IMR-90 (cell line): ENCODE measurements around the gene DNPH1. TPM values are rescaled to one million over a fixed set of nuclear protein-coding genes. Genes with fewer than 3 reads are reported as not detected.

Source experiments
- ATAC-seq: fragments of 200-7000 bp; cut with Tn5 transposase; 2 replicates; pipeline ENCODE4 v1.9.1; 2020; ENCODE audit warnings: low read depth, mild to moderate bottlenecking, moderate library complexity
- BruUV-seq: library from RNA; stranded (reverse); fragments of 400-500 nt; replicated peaks from 2 replicates; lab custom pipeline; 2021; lab: Mats Ljungman, UMichigan
- CTCF ChIA-PET: fragments of 300-600 bp; formaldehyde crosslinking; extraction: SDS; loops from one replicate; lab custom pipeline; 2021; ENCODE audit warnings: antibody characterized with exemption; lab: Yijun Ruan, JAX
- POLR2A ChIA-PET: fragments of 300-600 bp; sonication (Branson Sonifier 250); formaldehyde crosslinking; loops from one replicate; lab custom pipeline; 2022; ENCODE audit warnings: antibody characterized with exemption; ENCODE audit not compliant: unreplicated experiment; lab: Charles Lee
- DNase-seq: peaks from one replicate; pipeline ENCODE4 v3.0.0; 2013
- H2AFZ ChIP-seq: replicated peaks from 2 replicates; pipeline ENCODE3; 2013; ENCODE audit warnings: low read length, mild to moderate bottlenecking; ENCODE audit not compliant: poor library complexity
- H2AK5ac ChIP-seq: 2 replicates; pipeline ENCODE4 v1.6.1; 2013; ENCODE audit warnings: low read depth, low read length, inconsistent platforms
- H2AK9ac ChIP-seq: replicated peaks from 2 replicates; pipeline ENCODE3; 2013; ENCODE audit warnings: mild to moderate bottlenecking, low read depth, low read length, moderate library complexity; ENCODE audit not compliant: poor library complexity
- H2BK120ac ChIP-seq: 2 replicates; pipeline ENCODE4 v1.6.1; 2013; ENCODE audit warnings: low read depth, low read length, inconsistent platforms
- H2BK15ac ChIP-seq: 3 replicates; pipeline ENCODE4 v1.6.1; 2013; ENCODE audit warnings: low read depth, low read length, inconsistent platforms
- H2BK20ac ChIP-seq: 2 replicates; pipeline ENCODE4 v1.6.1; 2013; ENCODE audit warnings: low read depth, mild to moderate bottlenecking, inconsistent platforms, low read length, moderate library complexity
- H2BK5ac ChIP-seq: 2 replicates; pipeline ENCODE4 v1.6.1; 2013; ENCODE audit warnings: mild to moderate bottlenecking, low read depth, low read length, inconsistent platforms; ENCODE audit not compliant: poor library complexity, severe bottlenecking
- H3K14ac ChIP-seq: replicated peaks from 2 replicates; pipeline ENCODE4 v1.6.1; 2013; ENCODE audit warnings: low read depth, low read length, inconsistent platforms
- H3K18ac ChIP-seq: 2 replicates; pipeline ENCODE4 v1.6.1; 2013; ENCODE audit warnings: low read depth, low read length, control low read depth
- H3K23ac ChIP-seq: 2 replicates; pipeline ENCODE4 v1.6.1; 2013; ENCODE audit warnings: low read depth, low read length, inconsistent platforms
- H3K27ac ChIP-seq: 2 replicates; pipeline ENCODE4 v1.5.1; 2013; ENCODE audit warnings: mild to moderate bottlenecking, control low read depth, low read length; ENCODE audit not compliant: insufficient read depth
- H3K27me3 ChIP-seq: 2 replicates; pipeline ENCODE4 v1.6.1; 2013; ENCODE audit warnings: low read length; ENCODE audit not compliant: control insufficient read depth, insufficient read depth
- H3K36me3 ChIP-seq: 2 replicates; pipeline ENCODE4 v1.6.1; 2013; ENCODE audit warnings: low read length, mixed read lengths; ENCODE audit not compliant: control insufficient read depth, insufficient read depth
- H3K4ac ChIP-seq: 2 replicates; pipeline ENCODE4 v1.6.1; 2013; ENCODE audit warnings: low read depth, low read length, inconsistent platforms
- H3K4me1 ChIP-seq: 2 replicates; pipeline ENCODE4 v1.6.1; 2013; ENCODE audit warnings: low read length, mixed read lengths; ENCODE audit not compliant: control insufficient read depth, insufficient read depth
- H3K4me2 ChIP-seq: 2 replicates; pipeline ENCODE4 v1.6.1; 2013; ENCODE audit warnings: low read depth, mild to moderate bottlenecking, control low read depth, low read length, moderate library complexity
- H3K4me3 ChIP-seq: 2 replicates; pipeline ENCODE4 v1.5.1; 2013; ENCODE audit warnings: low read depth, mild to moderate bottlenecking, control low read depth, low read length, moderate library complexity; ENCODE audit not compliant: insufficient read depth
- H3K56ac ChIP-seq: 2 replicates; pipeline ENCODE4 v1.6.1; 2013; ENCODE audit warnings: low read length, inconsistent platforms; ENCODE audit not compliant: insufficient read depth; ENCODE audit errors: extremely low read depth
- H3K79me1 ChIP-seq, 2 experiments: 2 replicates each; pipeline ENCODE4 v1.6.1; 2013; ENCODE audit warnings: low read length in 2 of 2, inconsistent platforms in 1 of 2, low read depth in 1 of 2
- H3K9ac ChIP-seq: 2 replicates; pipeline ENCODE4 v1.6.1; 2013; ENCODE audit warnings: low read depth, low read length, control low read depth
- H3K9me1 ChIP-seq: 2 replicates; pipeline ENCODE4 v1.6.1; 2013; ENCODE audit warnings: low read length, inconsistent platforms; ENCODE audit not compliant: insufficient read depth
- H3K9me3 ChIP-seq: 2 replicates; pipeline ENCODE4 v1.6.1; 2013; ENCODE audit warnings: low read length; ENCODE audit not compliant: control insufficient read depth, insufficient read depth
- H4K20me1 ChIP-seq: 2 replicates; pipeline ENCODE4 v1.6.1; 2013; ENCODE audit warnings: low read length, inconsistent platforms; ENCODE audit not compliant: insufficient read depth
- H4K5ac ChIP-seq: 2 replicates; pipeline ENCODE4 v1.6.1; 2013; ENCODE audit warnings: mild to moderate bottlenecking, low read depth, low read length, control low read depth
- H4K8ac ChIP-seq, 2 experiments: 2 replicates each; pipeline ENCODE4 v1.6.1; 2013; ENCODE audit warnings: low read depth in 2 of 2, low read length in 2 of 2, control low read depth in 1 of 2, inconsistent platforms in 1 of 2
- H4K91ac ChIP-seq: 2 replicates; pipeline ENCODE4 v1.6.1; 2013; ENCODE audit warnings: low read depth, low read length, inconsistent platforms; ENCODE audit not compliant: insufficient read depth
- BHLHE40 ChIP-seq: fragments of 150-350 bp; IDR thresholded peaks from 2 replicates; pipeline ENCODE4 v1.6.1; 2016; ENCODE audit warnings: mild to moderate bottlenecking, low read depth, low read length
- CHD1 ChIP-seq: IDR thresholded peaks from 2 replicates; pipeline ENCODE4 v1.6.1; 2012; ENCODE audit warnings: low read depth, low read length, improper control_type of control experiment
- CTCF ChIP-seq: conservative IDR thresholded peaks from 2 replicates; pipeline ENCODE4 v1.5.1; 2012; ENCODE audit warnings: mild to moderate bottlenecking, low read depth, low read length, improper control_type of control experiment
- MXI1 ChIP-seq: IDR thresholded peaks from 2 replicates; pipeline ENCODE4 v1.6.1; 2012; ENCODE audit warnings: low read depth, mild to moderate bottlenecking, low read length, moderate library complexity, borderline replicate concordance
- RAD21 ChIP-seq: IDR thresholded peaks from 2 replicates; pipeline ENCODE4 v1.6.1; 2012; ENCODE audit warnings: low read length, improper control_type of control experiment
- RCOR1 ChIP-seq: IDR thresholded peaks from 2 replicates; pipeline ENCODE4 v1.6.1; 2012; ENCODE audit warnings: mild to moderate bottlenecking, low read length, improper control_type of control experiment; ENCODE audit not compliant: insufficient replicate concordance
- RFX5 ChIP-seq: IDR thresholded peaks from 2 replicates; pipeline ENCODE4 v1.8.0; 2012; ENCODE audit warnings: low read depth, mild to moderate bottlenecking, low read length, moderate library complexity
- SMC3 ChIP-seq: fragments of 150-350 bp; IDR thresholded peaks from 2 replicates; pipeline ENCODE4 v1.6.1; 2016; ENCODE audit warnings: low read depth, mild to moderate bottlenecking, antibody characterized with exemption, low read length, moderate library complexity
- WGBS, 2 experiments: methylation state at CpG; one replicate each; pipeline versions ENCODE4 v1.1.5 to v1.1.7; 2013; ENCODE audit warnings: missing lambda C conversion rate in 2 of 2; ENCODE audit not compliant: insufficient read length in 1 of 2; ENCODE audit errors: extremely low coverage in 2 of 2; 5-methylcytosine and 5-hydroxymethylcytosine counted together
- dilution Hi-C: fragments of 300-500 bp; cut with HindIII; formaldehyde crosslinking; loops from one replicate; pipeline ENCODE4 v1.14.3; 2018; ENCODE audit warnings: low sequenced_read_pairs; ENCODE audit not compliant: unreplicated experiment
- in situ Hi-C: fragments of 300-500 bp; cut with MboI; formaldehyde crosslinking; loops from 3 replicates; pipeline ENCODE4 v1.14.3; 2019; ENCODE audit warnings: low sequenced_read_pairs, inconsistent platforms, mixed read lengths
- intact Hi-C: fragments of 100-400 bp; cut with micrococcal nuclease; formaldehyde crosslinking; loops from 2 replicates; pipeline ENCODE4 v1.10.0; 2022
- polyA plus RNA-seq, 3 experiments: library from polyadenylated mRNA; depleted of rRNA; stranded (reverse); fragments of >200 nt; gene quantifications; 2 replicates each; pipeline ENCODE4 v1.2.3, GENCODE V29; 2012; ENCODE audit warnings: low replicate concordance in 1 of 3
- total RNA-seq: library from RNA; depleted of rRNA; stranded (reverse); fragments of >200 nt; gene quantifications from 2 replicates; pipeline ENCODE4 v1.2.3, GENCODE V29; 2012

Gene DNPH1
- total and polyA plus RNA-seq, 2 of the 4 experiments (the other 2 are of a cell fraction), result 19.0 to 47.8 TPM

GRCh38 chr6:43241446-43241845 lies 12.2 kb upstream of the DNPH1 start:
- peaks cover 66% of the 10 kb centered on the region for H3K27me3 ChIP-seq
- no peak overlapping the region for H4K8ac ChIP-seq
- no peak overlapping the region for H4K91ac ChIP-seq
- CTCF ChIA-PET, result interaction anchor here (2.1 kb wide), 1 partner anchor 12 kb away, joined by 5 read pairs; the partner anchor contains the start of gene DNPH1
- H2AK5ac ChIP-seq, result no peak overlapping the region
- BruUV-seq, result no TSS peak
- no peak overlapping the region for H3K4me3 ChIP-seq
- no peak for TF ChIP-seq SMC3
- no peak for TF ChIP-seq RAD21
- TF ChIP-seq RFX5, result no peak
- no peak for TF ChIP-seq MXI1
- no peak for TF ChIP-seq CHD1
- TF ChIP-seq RCOR1, result no peak
- TF ChIP-seq BHLHE40, result no peak
- no peak for TF ChIP-seq CTCF
- no peak for DNase-seq
- intact Hi-C loops, result no loop called here
- H4K20me1 ChIP-seq, result no peaks in the 10 kb centered on the region
- H2AK9ac ChIP-seq, result no peak overlapping the region
- no peak overlapping the region for H2BK15ac ChIP-seq
- H3K27ac ChIP-seq, result no peak overlapping the region
- WGBS, 2 experiments, result 88% methylated on average over 2 of the region's 2 CpGs; no CpG with 5 or more reads in 1 of the 2 experiments
- no peak overlapping the region for H3K18ac ChIP-seq
- in situ Hi-C loops, result no loop called here
- H3K9me1 ChIP-seq, result no peaks in the 10 kb centered on the region
- no peaks in the 10 kb centered on the region for H3K79me1 ChIP-seq
- H2BK120ac ChIP-seq, result no peak overlapping the region
- no peaks in the 10 kb centered on the region for H3K36me3 ChIP-seq
- H3K23ac ChIP-seq, result no peak overlapping the region
- H3K4me2 ChIP-seq, result no peak overlapping the region
- no peak overlapping the region for H3K56ac ChIP-seq
- H3K9me3 ChIP-seq, result peaks cover 8% of the 10 kb centered on the region
- no peak overlapping the region for H2BK20ac ChIP-seq
- H3K4me1 ChIP-seq, result no peaks in the 10 kb centered on the region
- no peak overlapping the region for H3K4ac ChIP-seq
- H4K5ac ChIP-seq, result no peak overlapping the region
- dilution Hi-C loops, result no loop called here
- no peak overlapping the region for H3K9ac ChIP-seq
- H2BK5ac ChIP-seq, result no peak overlapping the region
- no peak for ATAC-seq
- H2AFZ ChIP-seq, result no peak overlapping the region
- POLR2A ChIA-PET, result no interaction called here
- H3K14ac ChIP-seq, result no peak overlapping the region
